Measurements from ENCODE around the gene PRKG1.

- TF ChIP-seq, protein P1, sequence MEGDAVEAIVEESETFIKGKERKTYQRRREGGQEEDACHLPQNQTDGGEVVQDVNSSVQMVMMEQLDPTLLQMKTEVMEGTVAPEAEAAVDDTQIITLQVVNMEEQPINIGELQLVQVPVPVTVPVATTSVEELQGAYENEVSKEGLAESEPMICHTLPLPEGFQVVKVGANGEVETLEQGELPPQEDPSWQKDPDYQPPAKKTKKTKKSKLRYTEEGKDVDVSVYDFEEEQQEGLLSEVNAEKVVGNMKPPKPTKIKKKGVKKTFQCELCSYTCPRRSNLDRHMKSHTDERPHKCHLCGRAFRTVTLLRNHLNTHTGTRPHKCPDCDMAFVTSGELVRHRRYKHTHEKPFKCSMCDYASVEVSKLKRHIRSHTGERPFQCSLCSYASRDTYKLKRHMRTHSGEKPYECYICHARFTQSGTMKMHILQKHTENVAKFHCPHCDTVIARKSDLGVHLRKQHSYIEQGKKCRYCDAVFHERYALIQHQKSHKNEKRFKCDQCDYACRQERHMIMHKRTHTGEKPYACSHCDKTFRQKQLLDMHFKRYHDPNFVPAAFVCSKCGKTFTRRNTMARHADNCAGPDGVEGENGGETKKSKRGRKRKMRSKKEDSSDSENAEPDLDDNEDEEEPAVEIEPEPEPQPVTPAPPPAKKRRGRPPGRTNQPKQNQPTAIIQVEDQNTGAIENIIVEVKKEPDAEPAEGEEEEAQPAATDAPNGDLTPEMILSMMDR (IDR thresholded peaks at IDR 0.05; ENCODE audit: borderline replicate concordance, extremely low read depth, low read length, poor library complexity, severe bottlenecking): no peak
- TF ChIP-seq EZH2 (IDR thresholded peaks at IDR 0.05; ENCODE audit: borderline replicate concordance, low read depth, low read length, severe bottlenecking): no peak
Measured at GRCh38 chr10:51250278-51250920, 176.1 kb downstream of the PRKG1 start.
